Heart right ventricle (tissue), 16 donors: Measurements from ENCODE around the gene MYCN. TPM values are rescaled to one million over a fixed set of nuclear protein-coding genes. Genes with fewer than 3 reads are reported as not detected.

Source experiments
- ATAC-seq, 8 donors: fragments of 200-7000 bp; cut with Tn5 transposase; one replicate each; pipeline ENCODE4 v1.9.1; 2020; ENCODE audit warnings: mild to moderate bottlenecking in 8 of 8, moderate library complexity in 8 of 8, moderate number of reproducible peaks in 1 of 8
- DNase-seq, 2 donors: peaks; one replicate each; pipeline ENCODE4 v3.0.0-alpha.2; 2020
- H3K27ac ChIP-seq, 10 donors: fragments of 200-600 bp; sonication (generic) in 2 of 10; one replicate each; pipeline versions ENCODE4 v1.5.0 to v1.8.0; 2020 to 2022; ENCODE audit warnings: mild to moderate bottlenecking in 3 of 10
- H3K27me3 ChIP-seq, 7 donors: fragments of 200-600 bp; one replicate each; pipeline ENCODE4 v1.8.0; 2021 to 2022; ENCODE audit warnings: mild to moderate bottlenecking in 2 of 7
- H3K36me3 ChIP-seq, 9 donors: fragments of 200-600 bp; sonication (generic) in 1 of 9; one replicate each; pipeline versions ENCODE4 v1.5.0 to v1.8.0; 2020 to 2022; ENCODE audit warnings: mild to moderate bottlenecking in 2 of 9
- H3K4me1 ChIP-seq, 9 donors: fragments of 200-600 bp; sonication (generic) in 1 of 9; one replicate each; pipeline versions ENCODE4 v1.5.0 to v1.8.0; 2020 to 2022; ENCODE audit warnings: mild to moderate bottlenecking in 4 of 9
- H3K4me3 ChIP-seq, 10 donors: fragments of 200-600 bp; sonication (generic) in 2 of 10; one replicate each; pipeline versions ENCODE4 v1.5.0 to v1.8.0; 2020 to 2022; ENCODE audit warnings: mild to moderate bottlenecking in 7 of 10, moderate library complexity in 2 of 10
- H3K9me3 ChIP-seq, 11 donors: fragments of 200-600 bp in 10 of 11; sonication (generic) in 2 of 11; one replicate each; pipeline versions ENCODE4 v1.5.0 to v1.8.0; 2013 to 2022; ENCODE audit warnings: mild to moderate bottlenecking in 2 of 11, control low read depth in 1 of 11, moderate library complexity in 1 of 11
- WGBS, 2 donors: extraction: QIAGEN DNeasy Blood & Tissue Kit; methylation state at CpG; one replicate each; pipeline ENCODE4 v1.1.7; 2013; ENCODE audit warnings: inconsistent platforms in 1 of 2; 5-methylcytosine and 5-hydroxymethylcytosine counted together
- intact Hi-C, 10 donors: fragments of 100-400 bp; cut with DNase I; formaldehyde crosslinking; loops; one replicate each; pipeline versions ENCODE4 v1.11.1 to v1.14.2; 2022
- polyA plus RNA-seq, 2 donors: library from polyadenylated mRNA; stranded (reverse); fragments of 200-250 nt; gene quantifications; one replicate each; pipeline ENCODE4 v1.2.3, GENCODE V29; 2013
- total RNA-seq, 10 donors: library from RNA; stranded (reverse); fragmentation: NEBNext Ultra II Directional in 3 of 10; extraction: Animal tissue kit (Norgen Biotek cat#: 25700) in 3 of 10; gene quantifications; one replicate each; pipeline versions ENCODE4 v1.2.1 to v1.2.4, GENCODE V29; 2021 to 2023
- TF ChIP-seq, protein P1 (sequence below), 9 donors: fragments of 200-600 bp; sonication (generic) in 2 of 9; IDR thresholded peaks; one replicate each; pipeline versions ENCODE4 v1.5.0 to v1.8.0; 2021 to 2022; ENCODE audit warnings: antibody characterized with exemption in 9 of 9, mild to moderate bottlenecking in 5 of 9, moderate library complexity in 1 of 9
- donor health status: Arrhythmogenic right ventricular cardiomyopathy.
- donor health status: ischemic (EF 13 %, LVEDD 7.1; RV severe dilation, severe dysfunction).
- donor health status: healthy with polysubstance abuse.
- donor health status: DM: no; HTN: yes; CAD: no.
- donor health status: DM: no; HTN: no; CAD: no.
- donor health status: ischemic (EF 25% LVEDD 6.9; RV normal size, moderate dysfunction).
- donor health status: ischemic (EF 25% LVEDD 5.7; RV mildly dilated, moderate dysfunction).
- donor health status: healthy.
- donor health status: DM: yes; HTN: yes; CAD: no.
- donor health status: Ischemic cardiomyopathy.
- donor health status: ischemic (EF 35%, LVEDD 5.7; RV mildly dilated, moderate dysfunction).
- donor health status: nonischemic (EF 11% LVEDD 7.7; RV severe dilation, severe dysfunction).
- donor health status: DM: yes; HTN: yes; CAD: no.
- donor health status: PGD.
- donor health status: ischemic (EF 29% LVEDD 5.4; RV normal size, mild dysfunction).
- donor health status: nonischemic (EF 23%, LVEDD 6.1; RV moderate dilation, normal function).

The MYCN gene
- total and polyA plus RNA-seq, 12 donors: 0.14 to 1.4 (median 0.52) TPM

DNA sequence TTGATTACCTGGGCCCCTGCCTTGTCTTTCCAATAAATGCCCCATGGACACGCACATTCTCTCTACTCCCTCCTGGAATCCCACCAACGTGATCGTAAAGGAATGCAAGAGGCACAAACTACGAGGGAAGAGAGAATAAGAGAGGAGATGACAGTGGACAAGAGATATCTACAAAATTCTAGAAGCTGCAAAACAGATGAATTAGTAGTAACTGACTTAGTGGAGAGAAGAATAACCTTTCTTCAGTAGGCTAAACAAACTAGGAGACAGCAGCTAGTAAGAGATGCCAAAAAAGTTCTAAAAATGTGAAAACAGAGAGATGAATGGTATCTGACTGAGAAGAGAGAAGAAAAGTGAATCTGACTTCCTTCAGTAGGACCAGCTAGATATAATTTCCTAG, 43.5 kb upstream of the MYCN start:
- H3K9me3 ChIP-seq: peaks cover 0 to 24% (median 7%) of the 10 kb centered on the region in 11 donors
- H3K36me3 ChIP-seq: no peaks in the 10 kb centered on the region
- WGBS, 2 donors: 93 to 94% methylated on average over 4 of the region's 4 CpGs
- no peak overlapping the region for H3K4me3 ChIP-seq
- no peak for DNase-seq
- intact Hi-C loops: no loop called here
- H3K27ac ChIP-seq: no peak overlapping the region
- no peaks in the 10 kb centered on the region for H3K27me3 ChIP-seq
- TF ChIP-seq, protein P1, sequence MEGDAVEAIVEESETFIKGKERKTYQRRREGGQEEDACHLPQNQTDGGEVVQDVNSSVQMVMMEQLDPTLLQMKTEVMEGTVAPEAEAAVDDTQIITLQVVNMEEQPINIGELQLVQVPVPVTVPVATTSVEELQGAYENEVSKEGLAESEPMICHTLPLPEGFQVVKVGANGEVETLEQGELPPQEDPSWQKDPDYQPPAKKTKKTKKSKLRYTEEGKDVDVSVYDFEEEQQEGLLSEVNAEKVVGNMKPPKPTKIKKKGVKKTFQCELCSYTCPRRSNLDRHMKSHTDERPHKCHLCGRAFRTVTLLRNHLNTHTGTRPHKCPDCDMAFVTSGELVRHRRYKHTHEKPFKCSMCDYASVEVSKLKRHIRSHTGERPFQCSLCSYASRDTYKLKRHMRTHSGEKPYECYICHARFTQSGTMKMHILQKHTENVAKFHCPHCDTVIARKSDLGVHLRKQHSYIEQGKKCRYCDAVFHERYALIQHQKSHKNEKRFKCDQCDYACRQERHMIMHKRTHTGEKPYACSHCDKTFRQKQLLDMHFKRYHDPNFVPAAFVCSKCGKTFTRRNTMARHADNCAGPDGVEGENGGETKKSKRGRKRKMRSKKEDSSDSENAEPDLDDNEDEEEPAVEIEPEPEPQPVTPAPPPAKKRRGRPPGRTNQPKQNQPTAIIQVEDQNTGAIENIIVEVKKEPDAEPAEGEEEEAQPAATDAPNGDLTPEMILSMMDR (IDR thresholded peaks at IDR 0.05): no peak
- peaks cover 0 to under 1% (median 0%) of the 10 kb centered on the region in 9 donors for H3K4me1 ChIP-seq
- no peak for ATAC-seq

DNA sequence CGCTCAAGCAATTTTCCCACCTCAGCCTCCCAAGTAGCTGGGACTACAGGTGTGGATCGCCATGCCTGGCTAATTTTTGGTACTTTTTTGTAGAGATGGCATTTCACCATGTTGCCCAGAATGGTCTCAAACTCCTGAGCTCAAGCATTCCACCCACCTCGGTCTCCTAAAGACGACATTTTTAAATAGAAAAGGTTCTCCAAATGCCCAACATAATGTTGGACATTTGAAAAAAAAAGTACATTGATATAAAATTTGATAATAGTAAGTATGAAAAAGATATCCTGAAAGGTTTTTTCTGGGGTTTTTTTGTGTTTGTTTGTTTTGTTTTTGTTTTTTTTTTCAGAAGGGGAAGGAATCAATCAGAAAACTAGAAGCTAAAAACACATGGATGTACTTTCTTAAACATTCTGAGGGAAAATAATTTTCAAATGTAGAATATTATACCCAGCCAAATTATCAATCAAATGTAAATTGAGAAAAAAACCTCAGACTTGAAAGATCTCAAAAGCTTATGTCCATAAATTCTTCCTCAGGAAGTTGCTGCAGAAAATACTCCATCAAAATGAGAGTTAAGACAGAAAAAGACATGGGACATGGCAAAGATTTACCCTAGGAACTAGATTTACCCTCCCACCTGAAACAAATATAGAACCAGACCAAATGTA, 42.8 kb upstream of the MYCN start:
- H3K9me3 ChIP-seq: peaks cover 0 to 24% (median 7%) of the 10 kb centered on the region in 11 donors
- DNase-seq: no peak
- no peak overlapping the region for H3K27ac ChIP-seq
- H3K4me1 ChIP-seq: no peaks in the 10 kb centered on the region
- intact Hi-C loops: no loop called here
- no peak for ATAC-seq
- TF ChIP-seq, protein P1 (IDR thresholded peaks at IDR 0.05): no peak
- no peaks in the 10 kb centered on the region for H3K36me3 ChIP-seq
- H3K4me3 ChIP-seq: no peak overlapping the region
- 92 to 97% methylated on average over 4 of the region's 4 CpGs for WGBS, 2 donors
- no peaks in the 10 kb centered on the region for H3K27me3 ChIP-seq

DNA sequence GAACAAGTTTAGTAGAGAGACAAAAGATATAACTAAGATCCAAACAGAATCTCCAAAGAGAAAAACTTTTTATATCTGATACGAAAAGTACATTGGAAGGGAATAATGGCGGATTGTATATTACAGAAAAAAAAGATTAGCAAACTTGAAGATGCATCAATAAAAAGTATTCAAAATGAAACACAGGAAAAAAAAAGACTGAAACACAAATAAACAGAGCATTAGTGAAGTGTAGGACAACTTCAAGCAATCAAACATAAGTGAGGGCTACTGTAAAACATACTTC, 41.1 kb upstream of the MYCN start:
- Histone ChIP-seq H3K9me3 (peaks cover 0 to 24% (median 7%) of the 10 kb centered on the region in 11 donors), H3K27ac (no peak overlapping the region), H3K27me3 (no peaks in the 10 kb centered on the region), H3K4me1 (no peaks in the 10 kb centered on the region), H3K36me3 (no peaks in the 10 kb centered on the region), H3K4me3 (no peak overlapping the region)
- intact Hi-C loops: no loop called here
- WGBS, 2 donors: 93 to 97% methylated on average over 2 of the region's 2 CpGs
- TF ChIP-seq, protein P1 (IDR thresholded peaks at IDR 0.05): no peak
- ATAC-seq (no peak), DNase-seq (no peak)

DNA sequence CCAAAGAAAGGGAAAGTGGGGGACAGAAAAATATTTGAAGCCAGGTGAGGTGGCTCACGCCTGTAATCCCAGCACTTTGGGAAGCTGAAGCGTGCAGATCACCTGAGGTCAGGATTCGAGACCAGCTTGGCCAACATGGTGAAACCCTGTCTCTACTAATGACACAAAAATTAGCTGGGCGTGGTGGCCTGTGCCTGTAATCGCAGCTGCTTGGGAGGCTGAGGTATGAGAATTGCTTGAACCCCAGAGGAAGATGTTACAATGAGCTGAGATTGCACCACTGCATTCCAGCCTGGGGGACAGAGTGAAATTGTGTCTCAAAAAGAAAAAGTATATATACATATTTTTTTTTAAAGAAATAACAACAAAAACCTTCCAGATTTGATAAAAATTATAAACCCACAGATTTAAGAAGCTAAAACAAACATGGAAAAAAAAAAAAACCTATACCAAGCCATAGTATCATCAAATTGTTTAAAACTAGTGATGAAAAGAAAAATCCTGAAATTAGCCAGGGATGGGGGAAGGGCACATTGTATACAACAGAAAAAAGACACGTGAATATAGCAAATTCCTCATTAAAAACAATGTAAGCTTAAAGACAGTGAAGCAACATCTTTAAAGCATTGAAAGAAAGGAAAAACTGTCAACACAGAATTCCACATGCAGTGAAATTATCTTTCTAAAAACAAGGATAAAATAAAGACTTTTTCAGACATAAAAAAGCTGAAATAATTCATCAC, 40.4 kb upstream of the MYCN start:
- ATAC-seq: no peak
- no peak overlapping the region for H3K4me3 ChIP-seq
- 82 to 94% methylated on average over 6 of the region's 6 CpGs for WGBS, 2 donors
- no peaks in the 10 kb centered on the region for H3K27me3 ChIP-seq
- peaks cover 0 to 28% (median 7%) of the 10 kb centered on the region in 11 donors for H3K9me3 ChIP-seq
- H3K27ac ChIP-seq: no peak overlapping the region
- no peak for DNase-seq
- TF ChIP-seq, protein P1 (IDR thresholded peaks at IDR 0.05): no peak
- H3K36me3 ChIP-seq: no peaks in the 10 kb centered on the region
- intact Hi-C loops: no loop called here
- H3K4me1 ChIP-seq: no peaks in the 10 kb centered on the region
